Measurements from ENCODE around the gene INPP4B.

Gene INPP4B

DNA sequence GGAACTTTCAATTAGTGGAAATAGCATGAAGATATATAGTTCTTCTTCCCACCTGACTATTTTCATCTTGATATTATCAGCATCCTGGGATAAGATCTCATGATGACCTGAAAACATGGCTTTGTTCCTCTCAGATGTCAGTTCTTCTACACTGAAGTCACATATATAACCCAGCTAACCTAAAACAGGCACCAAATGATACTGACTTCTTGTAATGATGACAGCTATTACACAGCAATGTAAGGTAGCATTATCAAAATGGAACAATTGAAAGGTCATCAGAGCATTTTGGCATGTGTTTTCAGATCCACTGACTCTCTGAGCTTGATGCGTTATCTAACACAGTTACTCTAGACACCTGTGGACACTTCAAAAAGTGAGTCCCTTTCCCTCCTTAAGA lies 469.9 kb downstream of the INPP4B start:
- DNase-seq (ENCODE audit: low spot score) = no peak

DNA sequence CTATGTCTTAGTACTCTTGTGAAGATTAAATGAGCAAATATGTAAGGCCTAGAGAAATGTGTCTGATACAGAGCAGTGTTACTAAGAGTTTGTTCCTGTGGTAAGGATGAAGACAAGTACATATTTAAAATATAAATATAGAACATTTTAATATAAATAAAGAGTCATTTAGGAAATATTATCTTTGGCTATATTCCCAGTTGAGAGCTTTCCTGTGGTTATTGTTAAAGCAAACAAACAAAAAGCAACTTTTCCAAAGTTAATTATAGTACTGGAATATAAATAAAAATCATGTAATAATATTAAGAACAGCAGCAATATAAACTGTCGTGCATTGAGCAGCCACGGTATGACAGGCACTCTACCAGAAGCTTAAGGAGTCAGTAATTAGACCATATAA lies 472.5 kb downstream of the INPP4B start:
- DNase-seq (ENCODE audit: low spot score) = no peak

DNA sequence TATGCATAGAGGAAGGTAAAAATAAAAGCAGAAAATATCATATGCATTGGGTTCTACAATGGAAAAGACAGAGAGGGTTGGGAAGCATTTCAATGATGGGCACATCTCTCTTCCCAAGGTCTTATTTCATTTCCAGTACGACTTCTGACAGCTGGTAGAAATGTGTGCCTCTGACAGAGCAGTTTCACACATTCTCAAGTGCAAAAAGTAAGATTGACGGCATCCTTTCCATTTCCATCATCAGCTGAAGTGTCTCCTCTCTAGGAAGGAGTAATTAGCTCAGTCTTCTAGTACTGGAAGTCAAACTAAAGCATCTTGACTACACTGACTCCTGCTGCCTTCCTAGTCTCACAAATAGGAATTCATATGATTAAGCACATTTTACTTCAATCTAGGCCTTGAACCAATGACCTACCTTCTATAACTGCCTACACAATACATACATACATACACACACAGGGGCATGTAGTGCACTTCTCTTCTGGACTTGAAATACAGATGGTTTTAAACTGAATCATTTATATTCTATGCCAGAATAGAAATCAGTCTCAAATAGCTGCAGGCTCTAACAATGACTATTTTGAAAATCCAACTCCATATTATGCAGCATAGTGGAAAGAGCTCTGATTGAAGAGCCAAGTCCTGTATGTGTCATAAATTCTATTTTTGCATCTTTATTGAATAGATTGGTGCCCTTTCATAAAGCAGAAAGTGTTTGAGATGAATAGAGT lies 473.4 kb downstream of the INPP4B start:
- peak; percentile 53 for DNase-seq (ENCODE audit: low spot score)

DNA sequence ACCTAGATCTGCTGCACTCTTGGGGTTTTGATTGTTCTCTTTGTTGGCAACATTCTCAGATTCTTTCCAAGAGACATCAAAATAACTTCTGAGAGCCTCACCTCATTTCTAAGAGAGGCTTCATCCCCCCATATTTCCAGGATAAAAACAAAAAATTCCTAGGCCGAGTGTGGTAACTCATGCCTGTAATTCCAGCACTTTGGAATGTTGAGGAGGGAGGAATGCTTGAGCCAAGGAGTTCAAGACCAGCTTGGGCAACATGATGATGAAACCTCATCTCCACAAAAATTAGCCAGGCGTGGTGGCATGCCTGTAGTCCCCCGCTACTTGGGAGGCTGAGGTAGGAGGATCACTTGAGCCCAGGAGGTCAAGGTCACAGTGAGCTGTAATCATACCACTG lies 477.0 kb downstream of the INPP4B start:
- DNase-seq (ENCODE audit: low spot score) = no peak

DNA sequence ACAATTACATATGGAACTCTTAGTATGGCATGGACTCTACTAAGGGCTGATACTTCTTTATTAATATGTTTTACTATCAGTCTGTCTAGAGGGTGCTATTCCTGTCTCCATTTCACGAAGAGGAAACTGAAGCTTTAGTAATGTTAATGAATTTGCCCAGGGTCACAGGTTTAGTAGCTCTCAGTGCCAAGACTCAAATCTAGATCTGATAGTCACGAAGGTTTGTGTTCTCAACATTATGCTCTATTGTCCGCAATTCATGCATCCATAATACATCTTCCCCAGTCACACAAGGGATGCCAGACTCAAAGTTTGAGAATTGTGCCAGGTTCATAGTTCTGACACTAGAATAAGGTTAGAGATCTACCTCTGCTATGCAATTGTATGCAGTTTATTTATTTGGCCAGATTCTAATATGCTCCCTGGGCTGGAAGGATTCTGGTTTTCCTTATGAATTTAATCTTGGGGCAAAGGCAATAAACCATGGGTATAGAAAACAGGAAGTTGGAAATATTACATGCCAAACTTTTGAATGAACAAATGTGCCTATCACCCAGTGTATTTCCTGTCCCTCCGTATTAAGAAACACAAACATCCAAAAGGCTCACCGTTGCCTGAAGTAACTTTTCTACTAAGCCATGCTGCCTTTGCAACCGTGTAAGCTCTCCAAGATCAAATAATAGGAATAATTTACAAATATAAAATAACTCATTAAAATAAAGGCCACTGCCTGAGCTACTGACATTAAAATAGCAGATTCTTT lies 478.5 kb downstream of the INPP4B start:
- no peak for DNase-seq (ENCODE audit: low spot score)

DNA sequence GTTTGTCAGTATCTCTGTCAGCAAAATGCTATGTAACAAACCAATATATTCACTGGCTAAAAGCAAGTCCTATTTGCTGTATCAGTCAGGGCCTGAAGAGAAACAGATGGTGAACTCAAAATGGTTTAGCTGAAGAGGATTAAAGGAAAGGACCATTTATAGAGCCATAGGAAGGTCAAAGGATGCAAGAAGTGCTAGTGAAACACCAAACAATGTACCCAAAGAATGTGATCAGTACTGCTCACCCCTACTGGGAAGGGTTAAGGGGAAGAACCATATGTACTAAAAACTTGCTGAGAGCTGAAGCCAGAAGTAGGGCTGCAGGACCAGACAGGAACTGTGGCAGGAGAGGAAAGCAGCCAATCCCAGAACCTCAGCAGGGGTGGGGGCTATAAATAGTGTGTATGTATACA lies 479.3 kb downstream of the INPP4B start:
- DNase-seq (ENCODE audit: low spot score) = no peak

DNA sequence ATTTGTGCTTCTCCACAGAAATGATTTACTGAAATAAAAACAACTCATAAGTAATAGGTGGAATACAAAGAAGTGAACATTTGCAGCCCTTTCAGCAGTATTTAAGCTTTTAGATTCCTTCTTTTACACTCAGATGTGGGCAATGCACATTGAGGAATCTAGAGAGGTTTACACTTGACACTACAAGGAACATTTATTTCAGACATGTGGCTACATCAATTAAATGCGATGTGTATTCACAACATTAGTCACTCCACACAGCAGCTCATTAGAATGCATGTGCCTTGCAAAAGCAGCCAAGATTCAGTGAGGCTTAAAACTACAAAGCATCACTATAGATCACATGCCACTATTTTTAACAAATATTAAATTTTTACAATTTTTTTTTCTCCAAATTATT lies 480.7 kb downstream of the INPP4B start:
- no peak for DNase-seq (ENCODE audit: low spot score)

DNA sequence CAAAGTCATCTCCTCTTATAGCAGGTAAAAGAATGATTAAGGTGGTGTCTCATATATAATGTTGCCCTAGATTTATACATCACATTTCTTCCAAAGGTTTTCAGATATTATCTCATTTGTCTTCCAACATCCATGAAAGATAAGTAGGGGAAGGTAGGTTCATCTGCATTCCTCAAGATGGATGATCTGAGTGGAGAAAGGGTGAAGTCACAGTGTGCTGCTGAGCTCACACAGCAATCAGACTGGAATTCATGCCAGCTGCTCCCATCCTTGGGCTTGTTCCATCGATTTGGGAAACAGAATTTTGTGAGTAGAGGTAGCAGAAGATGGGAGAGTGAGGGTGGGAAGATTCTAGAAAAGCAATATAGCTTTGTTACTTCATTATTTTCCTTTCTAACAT lies 482.4 kb downstream of the INPP4B start:
- no peak for DNase-seq (ENCODE audit: low spot score)

DNA sequence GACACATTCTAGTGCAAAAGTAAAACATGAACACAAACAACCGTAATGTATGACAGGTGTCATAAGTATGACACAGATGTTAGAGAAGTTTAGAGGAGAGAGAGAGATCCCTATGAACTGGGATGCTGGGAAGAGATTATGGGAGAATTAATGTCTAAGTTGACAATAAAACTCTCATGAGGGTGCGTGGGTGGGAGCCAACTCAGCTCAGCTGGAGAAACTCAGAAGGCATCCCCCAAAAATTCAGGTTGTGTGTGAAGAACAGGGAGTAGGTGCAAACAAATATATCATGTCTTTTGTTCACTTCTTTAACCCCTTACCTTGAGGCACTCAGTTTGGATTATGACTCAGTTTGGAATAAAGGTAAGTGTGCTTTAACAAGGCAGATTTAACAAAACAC lies 484.1 kb downstream of the INPP4B start:
- no peak for DNase-seq (ENCODE audit: low spot score)

DNA sequence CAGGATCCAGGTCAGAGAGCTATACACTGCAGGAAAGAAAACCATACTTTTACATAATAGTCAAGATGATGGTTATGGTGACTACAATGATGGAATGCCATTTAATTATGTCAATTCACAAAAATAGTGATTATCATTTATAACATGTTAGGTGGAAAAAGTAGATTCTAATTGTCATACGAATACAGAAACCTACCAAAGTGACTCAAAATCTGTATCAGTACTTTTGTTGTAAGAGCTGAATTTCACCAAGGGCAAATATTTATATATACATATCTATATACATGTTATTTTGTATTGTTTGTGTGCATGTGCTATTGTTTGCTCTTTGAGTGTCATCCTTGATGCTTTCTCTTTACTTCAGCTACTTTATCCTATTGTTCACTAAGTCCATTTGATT lies 485.4 kb downstream of the INPP4B start:
- DNase-seq (ENCODE audit: low spot score) = no peak

DNA sequence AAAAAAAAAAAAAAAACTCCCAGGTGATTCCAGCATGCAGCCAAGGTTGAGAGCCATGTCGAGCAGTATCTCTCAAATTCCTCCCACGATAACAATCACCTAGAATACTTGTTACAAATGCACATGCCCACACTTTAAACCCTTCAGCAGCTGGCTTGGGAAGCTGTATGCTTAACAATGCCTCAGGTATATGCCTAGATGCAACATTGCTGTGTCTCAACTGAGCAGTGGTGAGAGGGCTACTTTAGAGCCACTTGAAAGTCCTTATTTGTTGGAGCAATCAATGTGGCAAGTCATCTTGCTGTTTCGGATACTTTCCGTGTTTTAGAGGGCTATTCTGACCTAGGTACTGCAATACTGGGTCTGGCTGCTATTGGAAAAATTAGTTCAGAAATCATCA lies 487.4 kb downstream of the INPP4B start:
- no peak for DNase-seq (ENCODE audit: low spot score)

DNA sequence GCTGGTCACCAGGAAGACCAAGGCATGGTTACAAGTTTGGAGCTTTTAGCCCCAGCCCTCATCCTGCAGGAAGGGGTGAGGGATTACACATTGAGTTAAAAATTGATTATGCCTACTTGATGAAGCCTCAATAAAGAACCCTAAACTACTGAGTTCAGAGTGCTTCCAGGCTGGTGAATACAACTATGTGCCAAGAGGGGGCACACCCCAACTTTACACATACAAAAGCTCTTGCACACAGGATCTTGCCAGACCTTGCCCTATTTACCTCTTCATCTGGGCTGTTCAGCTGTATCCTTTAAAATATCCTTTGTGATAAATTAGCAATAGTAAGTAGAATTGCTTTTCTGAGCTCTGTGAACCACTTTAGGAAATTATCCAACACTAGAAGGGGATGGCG lies 489.3 kb downstream of the INPP4B start:
- no peak for DNase-seq (ENCODE audit: low spot score)

DNA sequence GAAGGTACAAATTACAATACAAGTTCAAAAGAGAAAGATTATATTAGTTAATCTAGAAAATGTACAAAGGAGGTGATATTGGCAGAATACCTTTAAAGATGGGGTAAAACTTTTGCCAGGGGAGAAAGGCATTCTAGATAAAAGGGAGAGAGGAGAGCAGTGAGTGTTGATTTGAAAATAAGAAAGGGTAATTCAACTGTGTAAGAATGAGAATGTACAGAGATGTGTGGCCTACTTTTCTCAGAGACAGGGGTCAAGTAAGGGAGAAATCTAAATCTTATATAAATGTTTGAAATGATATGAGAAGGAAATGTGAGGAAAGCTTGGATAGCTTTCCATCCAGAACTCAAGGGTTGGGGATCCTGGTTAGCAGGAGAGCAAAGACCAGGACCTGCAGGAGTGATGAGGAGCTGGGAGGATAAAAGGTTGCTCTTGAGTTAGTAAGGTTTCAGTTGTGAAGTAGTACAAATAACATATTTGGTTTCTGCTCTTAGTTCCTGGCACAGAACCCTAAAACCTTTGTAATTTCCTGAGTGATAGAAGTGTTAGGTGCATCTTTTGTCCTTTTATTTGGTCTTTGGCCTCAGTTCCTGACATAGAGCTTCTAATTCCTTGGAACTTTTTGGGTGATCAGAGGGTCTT lies 489.9 kb downstream of the INPP4B start:
- DNase-seq (ENCODE audit: low spot score) = no peak

DNA sequence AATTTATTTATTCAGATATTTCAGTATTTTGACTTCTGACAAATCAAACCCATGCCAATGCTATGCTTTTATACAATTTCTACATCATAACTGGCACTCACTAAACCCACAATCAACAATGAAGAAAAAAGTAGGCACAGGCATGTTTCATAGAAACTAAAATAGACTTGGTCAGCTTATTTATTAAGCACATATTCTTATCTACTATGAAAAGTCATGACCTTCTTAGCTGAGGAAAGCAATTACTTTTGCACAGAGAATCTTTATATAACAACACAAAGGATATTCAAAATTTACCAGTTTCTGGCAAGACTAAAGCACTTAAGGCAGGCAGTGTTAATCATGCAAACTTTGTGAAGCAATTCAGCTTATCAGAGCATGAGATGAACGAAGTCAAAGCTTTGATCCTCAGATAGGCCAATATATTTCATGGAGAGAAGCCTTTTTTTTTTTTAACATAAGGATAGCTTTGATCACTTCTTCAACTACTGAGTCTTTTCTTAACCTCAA lies 490.6 kb downstream of the INPP4B start:
- peak; percentile 72 for DNase-seq (ENCODE audit: low spot score)

DNA sequence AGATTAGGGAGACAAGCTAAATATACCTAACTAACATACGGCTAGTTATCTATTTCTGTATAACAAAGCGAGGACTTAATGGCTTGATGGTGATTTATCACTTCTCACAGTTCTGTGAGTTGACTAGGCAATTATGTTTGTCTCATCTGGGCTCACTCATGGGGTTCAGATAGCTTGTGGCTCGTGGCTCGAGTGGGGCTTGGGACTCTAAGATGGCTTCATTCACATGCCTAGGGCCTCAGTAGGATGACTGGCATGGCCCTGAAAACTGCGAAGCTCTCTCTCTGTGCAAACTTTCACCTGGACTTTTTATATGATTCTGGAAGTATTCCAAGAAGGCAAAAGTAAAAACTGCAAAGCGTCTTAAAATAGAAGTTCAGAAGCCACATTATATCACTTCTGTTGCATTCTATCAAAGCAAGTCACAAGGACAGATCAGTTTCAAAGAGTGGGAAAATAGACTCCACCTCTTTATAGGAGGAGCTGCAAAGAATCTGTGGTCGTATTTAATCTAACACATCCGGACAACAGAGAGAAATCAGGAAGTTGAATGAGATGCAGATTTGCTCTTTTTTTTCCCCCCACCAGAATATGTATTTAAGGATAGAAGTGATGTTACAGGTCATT lies 491.2 kb downstream of the INPP4B start:
- peak; percentile 72 for DNase-seq (ENCODE audit: low spot score)

DNA sequence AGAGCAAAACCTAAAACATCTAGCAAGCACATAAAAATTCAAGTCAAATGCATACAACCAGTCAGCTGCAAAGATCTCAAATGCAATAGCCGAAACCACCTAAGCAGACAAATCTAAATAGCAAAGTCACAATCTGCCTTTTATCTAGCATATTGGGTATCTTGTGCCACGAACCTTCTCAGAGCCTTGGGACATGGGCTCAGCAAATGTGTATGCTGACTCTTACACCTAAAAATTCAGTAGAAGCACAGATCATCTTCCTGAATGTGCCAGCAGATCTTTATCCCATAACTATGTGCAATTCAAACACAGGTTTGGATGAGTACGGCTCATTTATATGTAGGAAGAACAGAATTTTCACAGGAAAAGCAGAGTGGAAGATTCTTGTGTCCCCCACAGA lies 492.1 kb downstream of the INPP4B start:
- DNase-seq (ENCODE audit: low spot score) = no peak

DNA sequence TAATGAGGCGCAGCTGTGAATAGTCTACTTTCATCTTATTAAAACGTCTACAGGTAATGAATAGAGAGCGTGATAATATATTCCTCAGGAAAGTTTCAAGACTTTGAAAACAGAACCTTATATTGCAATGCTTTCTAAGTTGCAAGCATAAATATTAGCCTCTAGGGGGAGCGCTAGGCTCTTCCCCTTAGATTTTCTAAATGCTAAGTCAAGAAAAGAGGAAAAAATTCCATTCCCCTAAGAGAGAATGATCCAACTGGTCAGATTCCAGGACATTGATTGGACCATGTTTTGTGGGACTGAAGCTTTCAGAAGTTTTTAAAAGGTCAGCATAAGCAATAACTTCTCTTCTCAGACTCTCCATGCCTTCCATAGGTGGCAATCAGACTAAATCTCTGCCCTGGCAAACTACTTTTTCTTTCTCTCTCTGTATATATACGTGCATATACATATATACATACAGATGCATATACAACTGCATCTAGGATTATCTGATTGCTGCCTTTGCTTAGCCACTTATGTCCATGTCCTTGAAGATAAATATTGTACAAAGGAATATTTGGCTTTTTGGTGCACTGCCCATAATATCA lies 492.9 kb downstream of the INPP4B start:
- DNase-seq (ENCODE audit: low spot score) = peak; percentile 67

DNA sequence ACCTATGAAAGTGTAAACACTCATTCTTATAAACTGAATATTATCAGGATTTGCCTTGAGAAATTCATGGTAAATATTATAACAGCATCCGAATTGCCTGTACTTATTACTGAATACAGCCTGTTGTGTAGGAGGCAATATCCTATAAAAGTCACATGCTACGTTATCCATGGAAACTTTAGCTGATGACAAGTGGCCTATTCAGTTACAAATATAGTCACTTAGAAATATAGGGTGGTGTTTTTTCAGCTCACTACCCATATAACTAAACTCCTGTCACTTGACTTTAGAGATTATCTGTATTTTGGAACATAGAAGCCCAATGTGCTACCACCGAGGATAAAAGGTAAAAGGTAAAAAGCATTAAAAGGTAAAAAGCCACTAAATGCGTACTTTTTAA lies 493.4 kb downstream of the INPP4B start:
- peak; percentile 78 for DNase-seq (ENCODE audit: low spot score)

DNA sequence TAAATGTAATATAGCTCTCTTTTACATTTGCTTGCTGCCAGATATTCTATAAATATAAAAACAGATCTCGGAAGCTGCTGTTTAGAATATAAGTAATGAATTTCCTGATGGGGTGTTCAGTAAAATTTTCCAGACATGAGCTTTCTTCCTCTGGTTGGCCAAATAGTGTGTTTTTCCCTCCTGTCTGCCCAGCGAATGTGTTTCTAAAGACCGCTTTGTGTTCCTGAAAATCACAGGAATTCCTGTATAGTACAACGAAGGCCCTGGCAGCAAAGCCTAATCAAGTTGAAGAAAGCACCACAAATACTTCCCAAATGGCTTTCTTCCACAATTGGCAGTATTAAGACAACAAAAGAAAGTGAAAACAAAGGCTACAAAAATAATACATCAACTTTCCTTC lies 494.1 kb downstream of the INPP4B start:
- peak; percentile 48 for DNase-seq (ENCODE audit: low spot score)

DNA sequence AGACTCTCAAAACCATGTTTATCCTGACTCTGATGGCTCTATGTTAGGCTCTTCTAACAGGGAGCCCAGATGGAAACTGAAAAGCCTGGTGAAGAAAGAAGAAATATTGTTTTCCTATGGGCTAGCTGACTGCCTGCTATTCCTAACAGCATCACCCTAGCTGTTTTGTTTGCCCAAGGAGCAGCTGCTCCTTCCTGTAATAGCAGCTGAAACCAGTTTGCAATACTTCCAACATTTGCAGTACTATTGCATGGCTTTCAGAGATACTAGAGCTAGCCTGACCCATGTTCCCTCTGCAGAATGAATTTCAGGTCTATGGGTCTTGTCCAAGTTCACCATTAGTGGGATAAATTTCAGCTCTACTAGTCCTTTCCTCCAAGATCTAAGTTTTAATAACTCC lies 495.2 kb downstream of the INPP4B start:
- DNase-seq (ENCODE audit: low spot score) = no peak

DNA sequence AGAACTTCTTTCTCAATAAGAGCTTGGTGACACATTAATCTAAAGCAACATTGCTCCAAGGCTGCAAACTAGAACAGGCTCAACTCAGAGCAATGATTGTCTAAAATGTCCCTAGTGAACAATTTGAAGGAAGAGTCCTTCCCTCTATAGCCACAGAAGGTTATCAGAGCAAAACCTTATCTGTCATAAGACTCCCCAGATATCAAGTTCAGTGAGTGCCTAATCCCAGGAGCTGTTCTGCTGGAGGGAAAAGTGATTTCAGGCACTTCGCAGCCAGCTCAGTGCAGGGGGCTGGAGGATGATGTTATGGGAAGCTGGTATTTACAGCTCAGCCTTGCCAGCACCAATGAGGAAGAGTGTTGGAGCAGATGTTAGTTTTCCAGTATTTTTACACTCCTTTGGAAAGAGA lies 497.5 kb downstream of the INPP4B start:
- peak; percentile 50 for DNase-seq (ENCODE audit: low spot score)

DNA sequence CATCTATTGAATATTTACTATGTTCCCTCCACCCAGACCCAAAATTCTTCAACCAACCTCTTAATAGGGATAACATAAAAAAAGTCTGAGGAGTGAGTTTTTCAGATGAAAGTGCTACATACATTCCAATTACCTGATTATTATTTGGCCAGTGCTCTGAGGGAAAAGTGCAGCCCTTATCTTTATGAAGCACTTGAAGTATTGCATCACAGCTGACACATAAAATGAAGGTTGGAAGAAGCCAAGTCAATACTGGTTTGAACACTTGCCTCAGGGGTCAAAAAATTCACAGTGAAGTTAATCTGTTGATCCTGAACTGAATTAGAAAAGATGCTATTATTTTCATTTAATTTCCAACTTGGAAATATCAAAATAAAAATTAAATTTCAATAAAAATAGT lies 498.9 kb downstream of the INPP4B start:
- DNase-seq (ENCODE audit: low spot score) = no peak

Data from COLO829 (cell line).